D721Med (cell line): ENCODE measurements around the gene ITGA3.
"Not testable (repeated sequence)": the region's sequence is repeated elsewhere in the genome, so short reads cannot be mapped to it uniquely, and the experiment has no call there.

Experiments
- DNase-seq: peaks from one replicate; pipeline ENCODE4 v3.0.0; 2011; ENCODE audit warnings: low spot score; ENCODE audit not compliant: insufficient read length
- FAIRE-seq: peaks from 2 replicates; lab custom pipeline; 2011; peaks lifted over from hg19 to GRCh38; lab: Jason Lieb, UNC
- CTCF ChIP-seq: IDR thresholded peaks from 2 replicates; pipeline ENCODE4 v1.5.1; 2012; ENCODE audit warnings: mild to moderate bottlenecking, control low read depth; ENCODE audit not compliant: insufficient read depth; ENCODE audit errors: missing control alignments

Gene ITGA3

GRCh38 chr17:50035421-50035879, 20.5 kb upstream of the ITGA3 start:
- DNase-seq (no peak), FAIRE-seq (no peak)
- TF ChIP-seq CTCF, result no peak

GRCh38 chr17:50035945-50036344, 20.0 kb upstream of the ITGA3 start:
- FAIRE-seq (no peak), DNase-seq (no peak)
- no peak for TF ChIP-seq CTCF

GRCh38 chr17:50036455-50037261, 19.3 kb upstream of the ITGA3 start:
- no peak for FAIRE-seq
- TF ChIP-seq CTCF, result no peak
- DNase-seq, result no peak

GRCh38 chr17:50037321-50038107, 18.4 kb upstream of the ITGA3 start:
- DNase-seq (no peak), FAIRE-seq (no peak)
- no peak for TF ChIP-seq CTCF

- TF ChIP-seq CTCF, result no peak
- DNase-seq (no peak), FAIRE-seq (no peak)
Observed at GRCh38 chr17:50039058-50039457, 16.9 kb upstream of the ITGA3 start.

- DNase-seq, FAIRE-seq: not testable (repeated sequence)
Observed at GRCh38 chr17:50040496-50040895, 15.4 kb upstream of the ITGA3 start.

- no peak for FAIRE-seq
- no peak for DNase-seq
- no peak for TF ChIP-seq CTCF
Observed at GRCh38 chr17:50042211-50042610, 13.7 kb upstream of the ITGA3 start.
